HG02678 (cell line): ENCODE data around the gene PTPN1.

Experiments used
- ATAC-seq: cut with Tn5 transposase; IDR thresholded peaks from one replicate; pipeline ENCODE4 v1.9.1; 2021; ENCODE audit warnings: mild to moderate bottlenecking, moderate library complexity; ENCODE audit not compliant: unreplicated experiment

Gene PTPN1

DNA sequence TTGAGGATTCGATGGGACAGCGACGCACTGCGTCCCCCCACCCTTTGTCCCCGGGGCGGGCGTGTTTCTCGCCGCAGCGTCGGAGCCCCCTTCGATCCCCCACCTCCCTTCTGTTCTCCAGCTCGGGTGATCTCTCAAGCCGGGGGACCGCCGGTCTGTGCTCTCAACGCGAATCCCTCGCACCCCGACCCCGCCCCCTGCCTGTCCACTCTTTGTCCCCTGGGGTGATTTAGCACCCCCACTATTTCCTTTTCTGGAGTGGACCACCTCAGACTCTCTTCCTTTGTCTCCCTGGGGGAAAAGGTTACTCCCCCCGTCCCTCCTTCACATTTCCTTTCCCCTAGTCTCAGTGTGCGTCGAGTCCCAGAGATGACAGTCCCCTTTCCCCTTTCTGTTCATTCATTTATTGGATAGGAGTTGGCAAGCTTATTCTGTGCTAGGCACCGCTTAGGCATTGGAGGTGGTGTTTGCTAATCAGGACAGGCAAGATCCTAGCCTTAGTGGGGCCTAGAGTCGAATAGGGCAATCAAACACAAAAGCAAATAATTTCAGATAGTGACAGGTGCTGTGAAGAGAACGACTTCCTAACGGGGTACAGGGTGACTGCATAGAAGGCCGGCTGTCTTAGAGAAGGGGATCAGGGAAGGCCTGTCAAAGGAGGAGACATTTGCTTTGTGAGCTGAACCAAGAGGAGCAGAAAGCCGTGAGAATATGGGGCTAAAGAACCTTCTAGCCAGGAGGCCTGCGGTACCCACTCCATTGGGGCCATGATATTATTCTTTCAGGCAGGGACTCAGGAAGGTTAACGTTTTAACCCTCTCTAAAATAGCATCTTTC, 741 bp downstream of the PTPN1 start:
- ATAC-seq: no peak

DNA sequence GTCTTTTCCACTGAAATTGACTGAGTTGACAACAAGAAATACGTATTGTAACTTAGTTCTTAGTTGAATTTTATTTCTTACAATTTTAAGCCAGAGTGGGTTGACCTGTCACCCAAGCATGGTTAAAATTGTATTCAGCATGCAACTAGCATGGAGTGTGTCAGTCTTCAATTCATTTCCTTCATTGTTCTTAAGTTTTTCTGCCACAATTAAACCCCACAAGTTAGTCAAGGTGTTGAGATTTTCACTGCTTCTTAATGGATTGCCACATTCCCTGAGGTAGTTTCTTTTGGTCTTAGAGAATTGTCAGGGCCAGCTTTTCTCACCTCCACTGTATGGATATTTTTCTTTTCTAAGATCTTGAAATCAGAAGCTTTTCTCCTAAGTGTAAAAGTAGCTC, 2.1 kb downstream of the PTPN1 start:
- no peak for ATAC-seq

DNA sequence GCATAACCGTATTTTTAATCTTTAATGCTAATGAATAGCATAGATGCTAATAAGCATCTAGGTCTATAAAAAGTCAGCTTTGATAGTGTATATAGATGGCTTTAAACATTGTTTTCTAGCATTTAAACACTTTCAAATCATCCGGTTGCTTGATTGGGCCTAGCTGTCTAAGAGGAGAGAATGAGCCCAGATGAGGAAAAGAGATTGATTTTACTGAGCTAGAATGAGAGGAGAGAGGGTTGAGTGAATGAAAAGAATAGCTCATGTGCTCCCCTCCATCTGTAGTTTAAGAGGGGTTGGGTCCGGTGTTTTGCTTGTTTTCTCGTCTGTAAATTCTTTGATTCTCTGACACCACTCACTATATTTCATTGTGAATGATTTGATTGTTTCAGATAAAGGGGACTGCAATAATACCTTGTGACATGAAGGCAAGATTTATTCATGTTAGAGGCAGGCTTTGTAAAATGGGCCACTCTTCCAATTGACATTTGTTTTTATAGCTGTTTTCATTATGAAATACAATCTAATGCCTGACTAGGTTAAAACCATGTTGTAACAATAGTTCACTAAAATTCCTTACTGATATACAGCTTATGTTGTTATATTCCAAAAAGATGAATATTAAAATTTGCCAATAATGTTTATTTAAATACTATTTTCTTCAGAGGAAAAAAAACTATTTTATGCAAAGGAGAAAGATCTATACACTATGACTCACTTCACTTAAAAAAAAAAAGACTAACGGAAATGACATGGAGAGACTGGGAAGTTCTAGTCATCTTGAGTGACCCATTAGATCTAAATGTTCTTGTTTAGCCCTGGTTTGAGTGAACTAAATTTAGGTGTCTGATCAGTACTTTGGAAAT, 3.2 kb downstream of the PTPN1 start:
- no peak for ATAC-seq

DNA sequence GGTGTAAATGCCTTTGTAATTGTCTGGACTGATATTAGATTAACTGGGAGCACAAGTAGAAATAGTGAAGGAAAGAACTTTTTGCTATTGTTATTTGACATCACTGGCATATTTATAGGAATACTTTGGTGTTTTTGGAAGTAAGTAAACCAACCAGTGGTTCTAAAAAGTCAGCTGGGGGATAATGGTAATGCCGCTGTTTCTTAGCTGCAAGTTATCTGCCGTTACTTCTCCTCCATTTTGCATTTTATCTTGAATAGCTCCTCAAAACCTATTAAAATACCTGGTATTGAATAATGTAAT, 3.8 kb downstream of the PTPN1 start:
- ATAC-seq: no peak

DNA sequence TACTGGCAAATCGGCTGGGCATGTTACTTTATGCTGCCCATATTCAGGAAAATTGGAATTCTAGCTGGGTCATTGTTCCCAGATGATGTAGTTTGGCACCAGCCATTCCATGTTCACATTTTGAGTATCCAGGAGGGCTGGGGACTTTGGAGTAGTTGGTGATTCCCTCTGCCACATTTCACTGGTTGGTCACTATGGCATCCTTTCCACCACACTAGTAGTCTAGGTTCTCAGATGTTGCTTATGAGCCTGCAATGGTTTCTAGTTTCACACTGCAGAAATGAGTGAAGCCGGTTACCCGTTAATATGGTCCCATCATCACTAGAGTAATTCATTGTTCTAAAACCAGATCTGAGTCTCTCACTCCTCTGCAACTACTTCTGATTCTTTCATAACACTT, 4.6 kb downstream of the PTPN1 start:
- no peak for ATAC-seq

DNA sequence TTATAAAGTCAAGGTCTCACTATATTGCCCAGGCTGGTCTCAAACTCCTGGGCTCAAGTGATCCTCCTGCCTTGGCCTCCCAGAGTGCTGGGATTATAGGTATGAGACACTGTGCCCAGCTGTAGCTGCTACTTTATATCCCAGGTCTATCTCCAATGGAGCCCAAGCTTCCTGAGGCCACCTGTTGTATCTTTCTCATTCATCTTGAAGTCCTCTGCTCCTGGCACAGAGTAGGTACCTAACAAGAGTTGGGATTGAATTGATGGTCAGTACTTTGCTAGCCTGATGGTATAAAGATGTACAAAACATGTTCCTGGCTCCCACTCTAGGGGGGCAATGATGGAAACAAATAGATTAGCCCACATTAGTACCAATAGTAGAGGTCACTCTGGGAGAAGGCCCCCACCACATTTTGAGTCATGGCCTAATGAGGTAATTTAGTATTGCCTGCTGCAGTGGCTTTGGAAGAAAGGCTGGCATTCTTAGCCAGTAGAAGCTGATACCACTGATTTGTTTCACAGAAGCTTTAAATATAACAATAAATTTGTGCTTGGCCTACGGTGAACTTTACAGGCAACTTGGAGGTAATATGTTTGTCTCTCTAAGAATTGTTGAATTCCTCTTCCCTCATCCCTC, 5.4 kb downstream of the PTPN1 start:
- ATAC-seq: no peak

DNA sequence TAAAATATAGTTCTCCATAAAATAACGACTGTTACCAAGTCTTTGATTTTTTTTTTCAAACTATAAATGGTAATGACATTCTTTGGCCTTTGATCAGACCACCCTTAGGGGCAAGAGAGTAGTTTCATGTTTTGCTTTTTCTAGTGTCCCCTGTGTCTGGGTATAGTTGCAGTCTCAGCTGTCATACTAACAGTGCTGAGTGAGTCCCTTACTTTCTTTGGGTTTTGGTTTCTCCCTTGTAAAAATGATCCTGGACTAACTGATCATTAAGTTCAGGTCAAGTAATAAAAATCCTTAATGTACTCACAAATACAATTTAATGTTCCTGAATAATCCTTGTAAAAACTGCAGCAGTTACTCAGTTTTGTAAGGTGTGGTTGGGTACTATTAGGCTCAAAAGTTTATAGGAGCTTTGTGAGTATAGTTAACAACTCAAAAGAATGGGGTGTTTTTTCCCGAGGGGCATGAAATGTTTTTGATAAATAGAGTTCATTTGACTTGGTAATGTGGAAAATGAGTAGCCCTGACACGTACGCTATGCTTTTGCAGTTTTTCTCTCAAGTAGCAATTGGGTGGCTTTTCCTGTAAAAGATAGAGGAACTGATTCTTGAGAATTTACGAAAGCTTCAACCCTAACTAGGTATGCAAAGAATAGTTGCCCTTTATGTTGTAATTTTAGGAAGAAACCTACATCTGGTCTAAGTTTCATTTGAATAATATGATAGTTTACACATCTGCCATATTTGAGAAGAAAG, 6.2 kb downstream of the PTPN1 start:
- peak; percentile 68 for ATAC-seq

DNA sequence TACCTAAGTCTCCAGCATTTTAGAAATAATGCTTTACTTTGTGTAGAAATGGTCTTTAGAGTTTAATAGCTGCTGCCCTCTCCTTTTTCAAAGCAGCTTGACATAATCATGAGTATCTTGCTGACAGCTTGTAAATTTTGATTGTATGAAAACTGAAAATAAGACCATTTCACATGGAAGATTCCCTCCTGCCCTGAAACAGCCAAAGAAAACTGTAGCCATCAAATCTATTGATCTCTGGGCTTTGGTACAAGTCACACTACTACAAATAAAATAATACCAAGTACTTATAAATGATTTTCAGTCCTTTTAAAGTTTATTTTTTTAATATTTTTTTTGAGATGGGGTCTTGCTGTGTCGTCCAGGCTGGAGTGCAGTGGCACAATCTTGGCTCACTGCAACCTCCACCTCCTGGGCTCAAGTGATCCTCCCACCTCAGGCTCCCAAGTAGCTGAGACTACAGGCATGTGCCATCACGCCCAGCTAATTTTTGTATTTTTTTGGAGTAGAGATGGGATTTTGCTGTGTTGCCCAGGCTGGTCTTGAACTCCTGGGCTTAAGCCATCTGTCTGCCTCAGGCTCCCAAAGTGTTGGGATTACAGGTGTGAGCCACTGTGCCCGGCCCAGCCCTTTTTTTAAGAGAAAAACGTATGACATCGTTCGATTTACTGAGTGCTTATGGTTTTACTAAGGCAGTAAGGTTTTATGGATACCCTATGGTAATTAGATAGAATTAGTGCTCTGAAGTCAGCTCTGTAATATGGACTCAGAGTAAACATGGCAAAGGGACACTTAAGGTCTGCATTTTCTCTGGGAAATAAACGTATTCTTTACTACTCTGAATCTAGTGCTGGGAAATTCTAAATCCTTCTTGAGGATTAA, 7.0 kb downstream of the PTPN1 start:
- ATAC-seq: no peak

DNA sequence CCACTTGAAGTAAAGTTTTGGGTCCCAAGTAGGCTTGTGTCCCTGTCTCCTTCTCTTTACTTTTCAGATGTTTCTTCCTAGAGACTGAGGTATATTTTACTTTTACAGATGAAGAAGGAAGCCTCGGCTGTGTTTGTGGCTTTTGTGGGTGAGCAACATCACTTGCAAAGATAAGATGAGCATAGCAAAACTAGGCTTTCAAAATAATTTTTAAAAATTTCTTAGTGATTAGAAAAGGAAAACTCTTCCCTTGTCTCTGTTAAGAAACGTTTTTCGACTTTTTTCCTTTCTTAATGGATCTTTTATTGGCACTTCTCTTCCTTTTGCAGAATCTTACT, 7.6 kb downstream of the PTPN1 start:
- ATAC-seq: no peak

DNA sequence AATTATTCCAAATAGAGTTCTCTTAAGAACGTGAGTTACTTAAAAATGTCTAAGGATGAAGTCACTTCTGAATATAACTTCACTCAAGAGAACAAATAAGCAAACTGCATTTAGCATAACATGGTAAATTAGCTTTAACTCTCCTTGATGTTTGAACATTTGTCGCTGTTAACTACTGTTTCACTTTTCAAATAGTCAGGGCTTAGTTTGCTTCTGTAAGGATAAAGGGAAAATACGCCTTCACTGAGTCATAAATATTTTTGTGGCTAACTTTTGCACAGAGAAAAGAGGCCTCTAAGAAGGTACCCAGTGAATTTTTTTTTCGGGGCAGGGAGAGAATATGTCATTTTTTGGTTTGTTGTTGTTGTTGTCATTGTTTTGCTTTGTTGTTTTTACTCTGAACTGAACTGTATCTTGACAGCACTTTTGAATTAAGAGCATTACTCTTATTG, 8.1 kb downstream of the PTPN1 start:
- no peak for ATAC-seq

DNA sequence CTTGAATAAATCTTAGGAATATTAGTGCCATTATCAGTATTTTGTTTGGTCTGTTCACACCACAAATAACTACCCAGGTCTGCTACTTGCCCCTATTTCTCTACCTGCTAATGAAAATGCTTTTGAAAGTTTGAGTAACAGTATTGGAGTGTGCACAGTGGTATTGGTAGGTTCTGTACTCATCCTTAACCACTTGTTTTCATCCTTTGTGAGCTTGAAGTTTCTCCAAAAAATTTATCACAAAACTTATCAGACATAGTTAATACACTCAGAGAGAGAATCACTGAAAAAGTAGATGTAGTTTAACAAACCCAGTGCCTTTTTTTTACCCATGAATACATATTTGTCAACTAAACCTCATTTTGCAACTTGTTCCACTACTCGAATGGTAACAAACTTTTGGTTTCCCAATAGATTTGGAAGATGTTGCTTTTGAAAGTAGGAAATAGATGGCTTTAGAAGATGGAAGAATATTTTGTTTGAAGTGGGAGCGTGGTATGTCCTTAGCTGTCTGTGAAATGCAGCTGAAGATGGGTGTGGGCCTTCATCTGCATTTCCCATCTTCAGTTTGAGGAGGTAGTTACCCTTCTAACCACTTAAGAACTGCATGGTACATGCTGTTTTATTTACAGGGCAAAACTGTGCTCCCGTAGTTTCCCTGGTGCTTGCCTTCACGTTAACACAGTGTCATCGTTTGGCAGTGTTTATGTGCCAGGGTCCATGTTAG, 9.0 kb downstream of the PTPN1 start:
- ATAC-seq: no peak

DNA sequence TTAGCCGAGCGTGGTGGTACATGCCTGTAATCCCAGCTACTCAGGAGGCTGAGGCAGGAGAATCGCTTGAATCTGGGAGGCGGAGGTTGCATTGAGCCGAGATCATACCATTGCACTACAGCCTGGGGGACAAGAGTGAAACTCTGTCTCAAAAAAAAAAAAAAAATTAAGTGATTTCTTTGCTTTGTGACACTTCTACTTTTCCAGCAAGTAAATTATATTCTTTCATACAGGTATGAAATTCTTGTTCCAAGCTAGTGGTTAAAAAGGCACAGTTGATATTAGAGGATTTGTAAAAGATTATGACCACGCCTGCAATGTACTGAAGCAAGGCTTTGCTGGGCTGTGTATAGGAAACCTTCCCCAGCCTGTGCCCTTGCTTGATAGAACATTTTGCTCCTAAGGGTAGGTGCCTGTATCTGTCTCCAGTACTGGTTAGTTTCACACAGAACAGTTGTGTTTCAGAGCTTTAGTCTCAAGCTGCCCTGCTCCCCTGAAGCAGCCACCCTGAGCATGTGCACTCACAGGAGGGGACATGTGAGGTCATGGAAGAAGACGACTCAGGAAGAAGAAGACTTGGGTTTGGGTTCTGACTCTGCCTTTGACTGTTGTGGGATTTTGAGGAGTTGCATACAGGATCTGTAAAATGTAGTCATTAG, 10.2 kb downstream of the PTPN1 start:
- ATAC-seq: no peak

DNA sequence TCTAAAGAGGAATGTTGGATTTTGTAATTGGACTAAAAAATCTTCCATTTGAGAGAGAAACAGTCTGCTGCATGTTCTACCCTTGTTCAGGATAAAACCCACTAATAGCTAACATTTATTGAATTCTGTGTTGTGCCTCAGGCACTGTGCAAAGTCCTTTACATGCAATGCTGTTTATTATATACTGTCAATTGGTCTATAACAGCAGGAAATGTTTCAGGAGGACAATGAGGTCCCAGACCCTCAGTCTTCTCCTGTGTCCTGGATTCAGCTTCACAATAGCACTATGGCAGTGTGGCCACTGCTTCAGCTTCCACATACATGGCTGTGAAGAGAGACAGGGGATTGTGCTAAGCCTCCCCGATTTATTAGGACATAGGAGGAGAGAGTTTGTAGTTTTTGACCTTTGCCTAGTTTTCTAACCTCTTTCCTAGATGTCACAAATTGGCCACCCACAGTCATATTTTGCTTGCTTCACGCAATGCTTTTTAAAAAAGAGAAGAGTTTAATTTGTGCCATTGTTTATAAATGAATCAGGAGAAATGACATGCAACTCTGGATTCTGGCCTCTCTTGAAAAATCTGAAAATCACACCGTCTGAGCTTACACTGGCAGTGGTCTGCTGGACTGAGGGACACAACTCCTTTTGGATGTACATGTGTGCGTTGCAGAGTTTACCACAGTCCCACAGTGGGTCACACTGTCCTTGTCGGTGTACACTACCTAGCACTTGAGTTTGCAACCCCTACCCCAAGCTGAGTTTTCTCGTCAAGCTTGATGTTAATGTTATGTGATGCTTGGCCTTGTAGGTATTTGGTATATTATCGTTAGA, 11.3 kb downstream of the PTPN1 start:
- ATAC-seq: no peak

DNA sequence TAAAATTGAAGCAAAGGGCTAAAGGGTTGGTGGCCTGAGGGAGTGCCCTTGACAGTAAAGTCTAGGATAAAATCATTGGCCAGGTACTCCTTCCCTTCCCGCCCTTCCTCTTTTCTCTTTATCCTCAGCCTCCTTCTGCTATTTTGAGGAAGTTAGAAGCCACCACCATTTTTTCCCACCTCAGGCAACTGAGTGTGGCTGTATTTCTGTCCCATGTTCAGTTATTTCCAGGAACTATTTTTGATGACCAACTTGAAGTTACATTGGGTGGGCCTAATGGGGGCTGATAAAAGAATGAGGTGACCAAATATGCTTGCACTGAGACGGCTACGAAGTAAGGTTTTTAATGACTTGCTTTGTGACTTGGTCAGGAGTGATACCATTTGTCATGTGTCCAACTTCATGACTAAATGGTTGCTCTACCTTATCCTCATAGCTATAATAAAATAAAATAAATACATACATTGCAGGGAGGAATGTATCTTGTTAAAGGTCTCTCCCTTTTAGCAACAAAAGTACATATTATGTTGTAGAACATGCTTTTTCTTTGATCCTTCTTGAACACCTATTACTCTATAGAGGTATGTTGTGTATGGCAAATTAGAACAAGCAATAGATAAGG, 12.0 kb downstream of the PTPN1 start:
- ATAC-seq: no peak

DNA sequence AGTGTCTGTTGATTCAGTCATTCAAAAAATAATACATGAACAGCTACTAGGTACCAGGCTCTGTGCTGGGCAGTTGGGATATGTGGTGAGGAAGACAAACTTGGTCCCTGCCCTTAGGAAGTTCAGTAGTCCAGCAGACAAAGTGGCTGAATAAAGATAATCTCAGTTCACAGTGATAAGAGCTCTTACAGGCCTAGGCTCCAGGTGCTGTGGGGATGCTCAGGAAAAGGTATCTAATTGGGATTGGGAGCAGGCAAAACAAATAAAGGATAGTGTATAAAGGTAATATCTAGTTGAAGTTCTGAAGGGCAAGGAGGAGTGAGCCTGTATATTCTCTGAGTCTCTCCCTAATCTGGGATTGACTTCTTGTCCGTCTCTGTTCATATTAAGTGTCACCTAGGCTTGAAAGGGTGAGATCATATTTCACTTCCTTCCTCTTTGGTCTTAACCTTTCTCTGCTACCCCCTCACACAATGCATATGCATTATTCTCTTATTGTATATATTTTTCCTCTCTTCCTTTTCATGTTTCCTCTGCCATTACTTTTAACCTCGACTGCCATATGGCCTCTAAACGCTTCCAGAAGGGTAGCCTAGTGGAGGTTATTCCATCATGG, 13.5 kb downstream of the PTPN1 start:
- ATAC-seq: no peak

DNA sequence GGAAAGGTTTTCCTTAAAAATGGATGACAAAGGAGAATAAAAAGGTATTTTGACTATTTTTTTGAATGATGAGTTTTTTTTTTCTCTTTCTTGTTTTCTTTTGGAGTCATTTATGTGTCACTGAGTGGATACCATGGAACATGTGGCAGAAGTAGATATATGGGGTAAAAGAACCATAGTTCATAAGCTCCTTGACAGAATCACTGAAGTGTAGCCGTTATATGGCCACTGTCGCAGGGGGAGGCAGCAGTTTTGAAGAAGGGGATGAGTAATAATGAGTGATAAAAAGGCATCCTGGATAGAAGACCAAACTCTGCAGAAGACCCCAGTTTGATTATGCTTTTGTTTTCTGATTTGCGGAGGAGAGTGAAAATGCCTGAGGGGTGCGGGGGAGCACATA, 15.5 kb downstream of the PTPN1 start:
- ATAC-seq: no peak

DNA sequence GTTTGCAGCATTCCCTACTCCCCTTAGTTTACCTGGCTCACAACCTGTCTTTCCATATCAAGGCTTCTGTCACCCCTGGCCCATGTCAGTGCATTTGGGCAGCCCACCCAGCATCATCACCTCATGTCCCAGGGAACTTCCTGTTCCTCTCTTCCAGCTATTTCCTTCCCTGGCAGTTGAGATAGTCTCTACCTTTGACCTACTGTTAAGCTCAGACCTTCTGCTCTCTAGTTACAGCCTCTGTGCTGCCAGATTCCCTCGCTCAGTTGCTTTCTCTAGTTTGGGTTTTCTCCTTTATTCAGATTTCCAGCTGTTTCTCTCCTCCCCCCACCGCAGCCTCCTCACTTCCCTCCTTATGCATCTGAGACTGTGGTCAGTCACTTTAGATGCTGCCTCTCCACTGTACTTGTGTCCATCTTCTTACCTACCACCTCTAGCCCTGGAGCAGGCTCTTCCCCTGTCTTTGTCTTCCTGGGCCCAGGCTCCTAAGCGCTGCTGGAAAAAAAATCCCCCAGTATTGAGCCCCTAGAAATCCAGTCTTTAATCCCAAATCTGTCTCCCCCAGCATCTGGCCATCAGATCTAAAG, 16.3 kb downstream of the PTPN1 start:
- no peak for ATAC-seq
